Skin of body (tissue), 2 donors: ENCODE measurements around the gene GNB1L. TPM values are rescaled to one million over a fixed set of nuclear protein-coding genes. Genes with fewer than 3 reads are reported as not detected.
"Not testable (repeated sequence)": the region's sequence is repeated elsewhere in the genome, so short reads cannot be mapped to it uniquely, and the experiment has no call there.

Source experiments
- DNase-seq: peaks from one replicate; lab custom pipeline; 2025; lab: John Stamatoyannopoulos, UW
- total RNA-seq: library from RNA; depleted of rRNA; stranded (reverse); fragments of >200 nt; gene quantifications from one replicate; pipeline ENCODE4 v1.2.3, GENCODE V29; 2014

Gene GNB1L
- total RNA-seq, 1 donor from 2014 or later: 2.1 TPM

DNA sequence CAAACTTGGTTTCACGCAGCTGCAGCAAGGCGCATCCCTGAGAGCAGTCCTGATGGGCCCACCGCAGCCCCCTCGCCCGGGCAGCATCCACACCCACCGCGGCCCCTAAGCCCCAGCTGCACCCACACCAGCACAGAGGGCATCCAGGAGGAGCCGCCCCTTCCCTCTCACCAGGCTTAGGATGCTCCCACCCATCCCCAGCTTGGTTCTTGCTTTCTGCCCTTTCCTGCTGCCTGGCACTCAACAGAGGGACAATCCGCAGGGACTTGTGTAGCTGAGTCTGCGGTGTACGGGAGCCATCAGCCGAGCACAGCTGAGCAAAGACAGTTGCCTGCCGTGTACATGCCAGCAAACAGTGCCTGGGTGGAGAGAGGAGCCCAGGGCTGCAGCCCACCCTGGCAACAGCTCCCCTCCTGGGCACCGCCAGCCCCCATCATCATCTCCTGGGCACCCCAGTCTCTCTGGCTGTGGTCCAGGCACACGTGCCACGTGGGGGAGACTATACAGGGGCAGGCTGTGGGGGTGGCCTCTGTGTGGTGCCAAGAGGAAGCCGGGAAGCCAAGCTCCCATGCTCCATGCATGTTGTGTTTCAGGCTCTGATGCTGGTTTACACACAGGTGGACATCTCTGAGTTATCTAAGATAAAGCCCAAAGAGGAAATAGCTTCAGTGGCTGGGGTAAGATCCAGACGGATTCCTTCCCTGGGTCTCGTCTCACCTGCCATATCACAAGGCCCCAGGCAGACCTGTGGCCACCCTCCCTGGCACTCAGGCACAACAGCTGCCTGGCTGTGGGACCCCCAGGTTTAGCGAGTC, 36.0 kb upstream of the GNB1L start:
- no peak for DNase-seq

DNA sequence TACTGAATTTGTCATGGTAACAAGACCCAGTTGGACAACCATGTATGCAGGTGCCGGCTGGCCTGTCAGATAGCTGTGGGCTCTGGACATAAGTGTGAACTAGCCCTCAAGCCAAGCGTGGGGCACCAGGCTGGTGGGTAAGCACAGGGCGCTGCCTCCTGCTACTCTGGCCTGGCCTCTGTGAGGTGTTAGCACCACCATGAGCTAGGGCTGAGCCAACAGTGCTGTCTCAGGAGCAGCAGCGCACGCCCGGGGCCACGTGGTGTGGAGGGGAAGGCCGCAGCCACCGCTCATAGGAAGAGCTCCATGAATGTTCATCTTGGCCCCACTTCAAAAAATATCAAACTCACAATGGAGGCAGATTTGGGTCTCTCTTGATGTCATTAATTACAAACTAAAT, 35.3 kb upstream of the GNB1L start:
- no peak for DNase-seq

DNA sequence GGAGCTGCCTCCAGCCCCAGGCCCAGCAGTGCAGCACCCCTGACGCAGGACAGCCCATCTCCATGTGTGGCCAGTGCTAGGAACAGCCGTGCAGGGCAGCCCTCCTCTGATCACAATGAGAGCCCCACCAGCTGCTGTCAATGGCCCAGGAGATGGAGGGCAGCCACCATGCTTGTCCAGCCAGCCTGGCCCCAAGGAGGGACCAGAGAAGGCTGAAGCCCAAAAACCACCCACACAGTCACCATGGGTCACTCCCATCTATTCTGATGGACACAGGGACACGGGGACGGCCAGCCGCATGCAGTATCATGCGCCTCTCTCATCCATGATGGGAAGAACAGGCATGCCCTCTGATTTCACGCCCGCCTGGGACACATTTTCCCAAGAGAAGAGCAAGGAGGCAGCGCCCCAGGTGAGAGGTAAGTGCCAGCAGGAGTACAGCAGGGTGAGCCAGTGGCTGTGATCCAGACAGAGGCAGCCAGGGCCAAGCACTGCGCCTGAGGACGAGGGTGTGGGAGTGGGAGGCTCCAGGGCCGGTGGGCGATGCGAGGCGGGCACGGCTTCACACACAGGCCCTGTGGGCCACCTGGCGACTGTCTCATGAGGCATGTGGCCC, 33.6 kb upstream of the GNB1L start:
- no peak for DNase-seq

DNA sequence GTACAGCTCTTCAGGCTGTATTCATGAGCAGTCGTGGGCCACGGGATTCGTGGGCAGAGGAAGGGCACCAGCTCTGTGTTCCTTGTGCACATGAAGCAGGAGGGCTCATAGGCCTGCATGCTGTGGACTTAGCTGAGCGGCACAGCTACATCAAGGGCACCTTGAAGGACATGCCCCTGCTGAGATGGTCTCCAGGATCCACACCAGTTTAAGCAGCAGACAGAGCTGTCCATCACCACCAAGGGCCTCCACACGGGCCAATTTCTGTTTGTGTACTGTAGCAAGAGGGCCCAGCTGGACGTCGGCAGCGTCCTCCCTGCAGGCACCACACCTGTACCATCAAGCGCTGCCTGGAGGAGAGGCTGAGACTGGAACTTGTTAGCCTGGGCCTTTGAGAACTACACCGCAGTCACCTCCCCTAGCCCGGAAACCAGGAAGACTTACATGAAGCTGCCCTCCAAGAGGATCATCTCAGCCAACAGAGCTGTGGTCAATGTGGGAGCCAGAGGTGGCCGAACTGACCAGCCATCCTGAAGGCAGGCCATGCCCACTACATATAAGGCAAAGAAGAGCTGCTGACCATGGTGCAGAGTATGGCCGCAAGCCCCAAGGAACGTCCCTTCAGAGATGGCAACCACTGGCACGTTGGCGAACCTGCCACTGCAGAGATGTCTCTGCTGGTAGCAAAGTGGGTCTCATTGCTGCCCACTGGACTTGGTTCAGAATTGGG, 32.7 kb upstream of the GNB1L start:
- DNase-seq: no peak

DNA sequence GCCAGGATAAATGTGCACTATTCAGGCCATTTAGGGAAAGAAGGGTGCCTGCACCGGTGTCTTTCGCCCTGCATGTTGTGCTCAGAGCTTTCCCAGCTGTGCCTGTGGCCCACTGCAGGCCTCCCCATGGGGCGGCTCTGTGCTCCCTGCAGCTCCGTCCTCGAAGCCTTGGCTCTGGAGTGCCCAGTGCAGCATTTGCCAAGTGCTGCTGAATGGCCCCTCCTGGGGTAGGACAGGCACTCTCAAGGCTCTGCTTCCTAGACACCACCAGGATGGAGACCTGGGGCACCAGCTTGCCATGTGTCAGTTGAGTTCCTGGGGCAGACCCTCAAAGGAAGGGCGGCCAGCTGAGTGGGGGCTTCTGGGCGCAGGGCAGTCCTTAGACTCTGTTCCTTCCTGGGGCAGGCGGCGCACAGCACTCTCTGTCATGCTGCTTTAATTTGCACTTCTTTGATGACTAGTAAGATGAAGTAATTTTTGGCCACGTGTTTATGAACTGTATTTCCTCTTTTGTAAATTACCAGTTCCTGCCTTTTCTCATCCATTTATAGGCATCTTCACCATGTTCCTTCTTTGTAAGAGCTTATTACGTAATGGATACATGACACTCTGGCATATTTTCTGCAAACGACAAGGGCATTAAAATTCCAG, 32.1 kb upstream of the GNB1L start:
- peak; percentile 74 for DNase-seq

DNA sequence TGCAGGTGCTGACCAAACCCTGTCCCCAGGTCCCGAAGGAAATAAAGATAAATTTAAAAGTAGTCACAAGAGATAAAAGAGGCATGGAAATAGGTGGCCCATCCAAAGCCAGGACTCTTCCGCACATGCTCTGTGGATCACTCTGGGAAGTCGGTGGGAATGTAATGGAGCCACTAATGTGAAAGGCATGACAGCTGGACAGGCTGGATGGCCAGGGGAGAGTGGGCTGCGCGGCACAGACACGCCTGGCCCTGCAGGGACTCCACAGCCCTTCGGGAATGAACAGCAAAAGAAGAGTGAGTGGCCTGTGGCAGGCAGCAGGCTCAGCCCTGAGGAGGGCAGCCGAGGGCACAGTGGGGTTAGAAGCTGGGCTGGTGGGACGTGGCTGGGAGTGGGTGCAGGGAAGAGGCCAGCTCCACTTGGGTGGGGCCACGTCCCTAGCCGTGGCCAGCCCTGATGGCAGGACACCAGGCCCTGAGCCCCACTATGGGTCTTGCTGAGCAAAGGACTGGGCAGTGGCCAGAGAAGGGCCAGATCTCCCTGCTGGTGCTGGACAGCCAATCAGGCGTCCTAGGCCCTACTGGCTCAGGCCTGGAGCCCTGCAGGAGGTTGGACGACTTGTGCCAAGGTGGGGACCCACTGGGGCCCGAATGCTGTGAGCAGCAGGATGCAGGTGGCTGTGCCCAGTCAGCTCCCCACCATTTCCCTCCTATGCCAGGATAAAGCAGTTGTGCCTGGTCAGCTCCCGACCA, 31.3 kb upstream of the GNB1L start:
- no peak for DNase-seq

DNA sequence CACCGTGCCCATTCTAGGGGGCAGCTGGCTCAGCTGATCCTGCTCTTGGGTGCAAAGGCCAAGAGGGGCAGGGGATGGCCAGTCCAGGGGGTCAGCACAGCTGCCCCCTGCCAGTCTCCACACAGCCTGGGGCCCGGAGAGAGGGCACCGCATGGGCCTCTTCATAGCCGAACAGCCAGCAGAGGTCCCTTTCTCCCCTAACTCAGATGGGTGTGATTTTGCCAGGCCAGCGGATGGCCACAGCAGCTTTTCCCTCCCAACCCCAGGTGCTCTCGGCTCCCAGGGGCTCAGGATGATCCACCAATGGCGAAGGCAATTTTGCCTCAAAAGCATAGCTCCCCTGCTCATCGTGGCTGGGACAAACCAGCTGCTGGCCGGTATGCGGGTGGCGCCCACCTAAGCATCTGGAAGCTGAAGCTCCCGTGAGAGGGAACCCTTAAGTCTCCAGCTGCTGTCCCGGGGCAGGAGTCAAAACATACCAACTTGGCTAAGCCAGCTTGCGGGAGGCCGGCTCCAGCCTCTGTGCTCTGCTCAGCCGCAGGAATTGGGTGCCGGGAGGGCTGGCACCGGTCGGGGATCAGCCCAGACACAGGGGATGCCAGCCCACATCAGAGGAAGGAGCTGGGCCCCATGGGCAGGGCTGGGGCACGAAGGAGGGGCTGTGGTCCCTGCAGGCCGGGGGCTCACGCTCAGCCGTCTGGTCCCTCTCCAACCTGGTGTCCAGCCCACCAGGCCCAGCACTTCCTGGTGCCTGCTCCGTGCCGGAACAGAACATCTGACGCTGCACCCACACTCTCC, 30.5 kb upstream of the GNB1L start:
- DNase-seq: no peak

DNA sequence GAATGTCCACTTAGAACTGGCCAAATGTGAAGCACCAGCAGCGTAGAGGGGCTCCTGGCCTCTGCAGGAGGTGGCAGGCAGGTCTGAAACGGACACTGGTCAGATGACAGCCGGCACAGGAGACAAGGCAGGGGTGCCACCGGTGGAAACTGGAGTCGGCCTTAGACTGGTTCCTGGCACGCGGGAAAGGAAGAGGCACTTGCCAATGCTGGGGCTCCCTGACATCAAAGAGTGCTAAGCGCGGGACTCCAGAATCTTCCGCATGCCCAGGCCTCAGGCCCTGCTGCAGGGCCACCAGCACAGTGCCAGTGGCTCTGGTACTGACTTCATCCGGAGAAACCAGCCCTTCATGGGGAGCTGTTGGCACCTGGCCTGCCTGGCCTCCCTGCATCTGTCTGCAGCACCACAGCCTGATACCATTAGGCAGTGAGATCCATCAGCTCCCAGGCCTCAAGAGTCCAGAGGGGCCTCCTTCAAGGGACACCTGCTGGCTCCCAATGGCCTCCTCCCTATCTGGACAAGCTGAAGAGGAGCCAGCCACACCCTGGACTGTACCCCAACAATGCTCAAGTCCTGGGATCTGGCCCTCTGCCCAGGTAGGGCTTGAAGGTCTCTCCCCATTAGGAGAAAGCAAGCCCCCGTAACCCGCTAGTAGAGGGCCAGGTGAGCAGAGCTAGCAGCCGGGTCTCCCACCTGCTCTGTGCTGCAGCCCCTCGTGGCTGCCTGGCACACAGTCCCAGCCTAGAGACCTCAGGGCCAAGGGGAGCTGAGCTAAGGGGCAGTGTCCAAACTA, 29.7 kb upstream of the GNB1L start:
- DNase-seq: no peak

DNA sequence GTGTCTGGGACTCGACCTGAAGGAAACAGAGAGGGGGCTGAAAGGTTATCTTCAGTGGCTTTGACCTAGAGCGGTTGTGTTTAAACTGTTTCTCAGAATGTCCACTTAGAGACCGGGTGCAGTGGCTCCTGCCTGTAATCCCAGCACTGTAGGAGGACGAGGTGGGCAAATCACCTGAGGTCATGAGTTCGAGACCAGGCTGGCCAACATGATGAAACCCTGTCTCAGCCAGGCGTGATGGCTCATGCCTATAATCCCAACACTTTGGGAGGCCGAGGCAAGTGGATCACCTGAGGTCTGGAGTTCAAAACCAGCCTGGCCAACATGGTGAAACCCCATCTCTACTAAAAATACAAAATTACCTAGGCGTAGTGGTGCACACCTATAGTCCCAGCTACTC, 28.8 kb upstream of the GNB1L start:
- DNase-seq: not testable (repeated sequence)

DNA sequence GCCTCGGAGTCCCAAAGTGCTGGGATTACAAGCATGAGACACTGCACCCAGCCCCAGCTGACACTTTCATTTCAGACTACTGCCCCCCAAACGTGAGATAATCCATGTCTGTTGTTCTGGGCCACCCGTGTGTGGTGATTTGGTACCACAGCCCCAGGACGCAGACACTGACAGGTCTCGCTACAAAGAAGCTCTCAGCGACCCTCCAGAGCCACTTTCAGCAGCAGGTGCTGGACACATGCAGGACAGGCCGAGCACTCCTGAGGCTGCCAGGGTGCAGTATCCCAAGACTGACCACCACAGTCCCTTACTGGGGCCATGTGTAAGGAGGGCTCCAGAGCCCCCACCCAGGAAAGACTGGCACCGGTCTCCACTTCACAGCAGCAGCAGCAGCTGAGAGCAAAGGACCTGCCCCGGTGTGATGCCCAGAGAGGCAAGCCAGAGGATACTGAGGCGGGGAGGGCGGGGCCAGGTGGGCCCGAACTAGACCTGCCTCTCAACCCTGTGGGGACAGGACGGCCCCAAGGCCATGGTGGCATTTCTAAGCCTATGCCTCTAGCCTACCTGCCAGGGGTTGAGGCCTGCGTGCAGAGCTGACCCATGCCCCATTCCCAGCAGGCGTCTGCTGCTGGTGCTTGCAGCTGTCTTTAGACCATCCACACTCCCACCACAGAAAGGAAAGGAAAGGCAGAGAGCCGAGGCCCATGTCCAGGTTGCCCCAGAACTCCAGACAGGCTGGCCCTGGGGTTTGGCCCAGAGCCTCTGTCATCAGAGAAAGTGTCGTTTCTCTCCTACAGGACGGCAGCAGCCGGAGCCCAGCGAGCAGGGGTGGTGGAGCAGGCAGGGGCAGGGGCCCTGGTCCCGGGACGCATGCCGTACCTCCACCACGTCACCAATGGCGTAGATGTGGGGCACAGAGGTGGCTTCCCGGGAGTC, 28.0 kb upstream of the GNB1L start:
- no peak for DNase-seq

DNA sequence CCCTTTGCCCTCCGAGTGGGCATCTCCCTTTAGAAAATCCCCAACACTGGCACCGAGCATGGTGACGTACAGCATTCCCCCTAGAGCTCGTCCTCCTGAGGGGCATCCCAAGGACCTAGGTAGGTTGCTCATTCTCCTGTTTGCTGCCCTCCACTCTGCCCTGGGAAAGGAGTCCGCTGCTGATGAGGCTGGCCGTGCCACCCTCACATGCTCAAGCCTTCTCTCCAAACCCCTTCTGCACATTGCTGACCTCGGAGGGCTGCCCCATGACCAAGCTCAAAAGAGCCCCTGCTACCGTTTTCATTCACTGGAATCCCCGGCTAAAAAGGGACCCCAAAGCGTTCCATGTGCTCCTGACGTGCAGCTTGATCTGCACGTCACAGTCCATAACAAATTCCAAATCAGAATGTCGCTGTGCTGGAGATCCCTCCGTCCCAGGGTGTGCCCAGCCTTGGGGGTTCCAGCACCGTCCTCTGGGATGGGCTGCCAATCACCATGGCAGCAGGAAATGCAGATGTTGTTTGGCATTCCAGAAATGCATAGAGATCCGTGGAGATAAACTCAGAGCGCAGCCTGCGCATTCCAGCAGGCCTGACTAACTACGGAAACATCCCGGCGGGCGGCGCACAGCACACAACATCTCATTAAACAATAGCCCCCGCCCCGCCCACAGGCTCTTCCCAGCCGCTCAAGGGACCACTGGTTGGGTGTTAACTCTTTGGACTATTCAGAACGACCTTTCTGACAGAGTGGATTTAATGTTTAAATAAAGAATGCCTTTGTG, 26.3 kb upstream of the GNB1L start:
- peak; percentile 87 for DNase-seq

DNA sequence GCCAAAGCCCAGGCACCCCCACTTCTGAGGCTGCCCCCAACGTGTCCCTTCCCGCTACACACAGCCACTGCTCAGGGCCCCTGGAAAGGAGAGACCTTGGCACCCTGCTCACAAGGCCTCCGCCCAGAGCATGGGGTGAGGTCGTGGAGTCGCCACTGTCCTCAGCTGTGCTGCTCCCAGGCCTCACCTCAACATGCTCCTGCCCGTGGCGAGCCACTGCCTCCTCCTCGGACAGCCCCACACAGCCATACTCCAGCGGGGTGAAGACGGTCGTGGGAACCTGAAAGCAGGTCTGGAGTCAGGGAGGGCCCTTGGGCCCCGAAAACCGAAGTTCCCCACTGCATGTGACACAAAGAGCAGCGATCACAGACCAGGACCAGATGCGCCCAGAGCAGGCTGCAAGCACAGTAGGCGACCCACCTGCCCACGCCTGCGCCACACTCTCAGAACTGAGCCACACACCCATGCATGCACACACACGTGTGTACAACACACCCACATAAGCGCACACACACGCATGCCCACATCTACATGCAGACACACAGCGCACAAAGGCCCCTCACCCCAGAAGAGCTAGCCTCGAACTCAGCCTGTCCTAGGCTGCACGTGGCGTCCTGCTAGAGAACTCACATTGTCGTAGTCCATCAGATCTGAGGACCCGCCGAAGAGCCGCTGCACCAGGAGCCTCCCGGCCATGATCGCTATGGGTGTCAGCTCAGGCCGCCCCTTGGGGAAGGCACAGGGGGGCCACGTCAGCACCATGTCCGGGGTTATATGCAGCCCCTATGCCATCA, 25.5 kb upstream of the GNB1L start:
- DNase-seq: no peak

DNA sequence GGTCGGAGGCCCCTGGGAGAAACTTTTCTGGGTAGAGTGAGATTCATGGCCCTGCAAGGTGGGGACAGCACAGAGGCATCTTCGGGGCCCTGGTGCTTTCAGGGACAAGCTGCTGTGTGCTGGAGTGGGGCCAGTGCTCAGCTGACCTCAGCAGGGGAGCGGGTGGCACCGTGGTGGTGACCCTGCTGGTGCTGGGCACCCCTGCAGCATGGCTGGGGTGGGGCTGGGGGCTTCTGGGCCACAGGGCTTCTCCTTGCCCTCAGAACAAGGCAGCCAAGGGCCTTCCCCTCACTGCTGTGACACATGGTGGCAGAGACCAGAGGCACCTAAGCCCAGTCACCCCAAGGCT, 24.9 kb upstream of the GNB1L start:
- DNase-seq: no peak

DNA sequence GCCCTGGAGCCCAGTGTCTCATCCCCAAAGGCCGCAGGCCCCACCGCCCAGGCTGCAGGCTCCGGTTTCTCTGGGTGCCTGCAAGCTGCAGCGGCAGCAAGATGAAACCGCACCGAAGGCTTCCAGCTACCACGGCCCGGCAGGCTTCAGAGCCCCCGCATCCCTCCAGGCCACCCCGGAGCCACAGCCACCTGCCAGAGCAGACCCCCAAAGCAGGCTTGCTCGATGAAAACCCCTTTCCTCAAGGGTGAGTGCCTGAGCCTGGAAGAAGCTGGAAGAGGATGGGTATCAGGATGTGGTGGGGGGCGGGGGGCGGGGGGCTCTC, 24.5 kb upstream of the GNB1L start:
- no peak for DNase-seq

DNA sequence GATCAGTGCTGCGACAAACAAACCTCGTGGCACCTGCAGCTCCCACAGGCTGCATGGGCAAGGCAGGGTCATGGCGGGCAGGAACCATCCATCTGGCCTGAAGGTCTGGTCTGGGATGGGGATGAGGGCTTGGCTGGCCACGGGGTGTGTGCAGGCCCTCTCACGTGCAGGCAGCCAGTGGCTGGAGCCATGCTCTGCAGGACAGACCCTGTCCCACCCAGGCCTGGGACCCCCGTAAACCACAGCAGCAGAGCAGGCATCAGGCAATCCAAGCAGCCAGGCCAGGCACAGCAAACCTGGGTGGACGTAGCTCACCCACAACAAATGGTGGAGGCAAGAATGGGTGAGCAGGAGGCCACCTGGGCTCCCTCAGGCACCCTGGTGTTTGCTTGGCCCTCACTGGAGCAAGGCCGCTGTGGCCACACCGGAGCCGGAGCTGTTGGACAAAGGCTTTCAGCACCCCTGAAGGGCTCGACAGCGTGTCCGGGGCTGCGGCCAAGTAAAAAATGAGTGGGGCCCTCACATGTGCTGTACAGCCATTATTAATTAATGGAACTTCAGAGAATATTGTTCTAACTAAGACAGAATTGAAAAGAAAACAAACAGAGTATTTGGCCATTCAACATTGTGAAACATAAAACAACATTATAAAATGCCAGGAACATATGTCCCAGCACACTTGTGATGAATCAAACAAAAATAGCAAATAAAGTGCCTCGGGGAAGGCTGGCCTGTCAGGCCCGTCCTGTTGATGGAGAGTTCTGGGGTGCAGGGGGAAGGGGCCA, 24.0 kb upstream of the GNB1L start:
- DNase-seq: no peak

DNA sequence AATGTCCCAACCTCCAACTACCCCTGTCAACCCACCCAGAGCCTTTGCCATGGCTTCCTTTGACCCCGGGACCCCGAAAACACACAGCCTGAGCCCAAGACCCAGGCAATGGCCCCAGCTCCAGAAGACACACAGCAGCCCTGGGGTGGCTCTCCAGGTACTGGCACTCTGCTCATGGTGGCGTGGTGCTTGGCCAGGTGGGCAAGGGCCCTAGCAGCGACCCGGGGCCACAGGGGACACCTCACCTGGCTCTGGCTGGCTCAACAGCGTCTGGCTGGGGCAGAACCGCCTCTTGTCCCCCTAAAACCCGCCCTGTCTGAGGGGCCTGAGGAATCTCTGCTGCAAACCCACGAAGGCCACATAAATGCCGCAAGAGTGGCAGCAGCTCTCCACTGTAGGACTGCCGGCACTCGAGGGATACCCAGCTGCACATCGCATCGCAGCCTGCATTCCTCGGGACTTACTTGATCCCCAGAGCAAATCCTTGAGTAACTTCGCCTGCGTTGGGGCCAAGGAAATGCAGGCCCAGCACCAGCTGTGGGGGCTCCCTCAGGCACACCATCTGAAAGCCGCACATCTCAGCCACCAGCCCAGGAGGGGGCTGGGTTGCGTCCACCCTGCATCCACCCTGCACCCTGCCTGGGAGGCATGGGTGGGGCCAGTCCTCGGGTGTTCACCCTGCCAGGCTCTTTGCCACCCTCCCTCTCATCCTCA, 23.1 kb upstream of the GNB1L start:
- DNase-seq: no peak
